Pancreas (tissue), 10 donors: Measurements from ENCODE around the gene NIPA2. TPM values are rescaled to one million over a fixed set of nuclear protein-coding genes. Genes with fewer than 3 reads are reported as not detected.
A peak's percentile ranks its signal among the peaks of the same experiment; 100 is the strongest.

Source experiments
- ATAC-seq, 4 donors: fragments of 200-7000 bp; cut with Tn5 transposase; one replicate each; pipeline versions ENCODE4 v1.8.0 to v1.9.1; 2020; ENCODE audit warnings: mild to moderate bottlenecking in 4 of 4, moderate library complexity in 4 of 4
- DNase-seq, 6 donors: peaks; one replicate each; pipeline ENCODE4 v3.0.0-alpha.2; 2020
- FAIRE-seq: peaks from 2 replicates; lab custom pipeline; 2012; peaks lifted over from hg19 to GRCh38; lab: Jason Lieb, UNC
- H3K27ac ChIP-seq, 4 donors: fragments of 200-600 bp; sonication (generic); 1 replicate in 3 of 4; 2 replicates in 1 of 4; pipeline versions ENCODE4 v1.5.0 to v1.8.0; 2020
- H3K27me3 ChIP-seq, 4 donors: fragments of 200-600 bp; one replicate each; pipeline ENCODE4 v1.8.0; 2021
- H3K36me3 ChIP-seq, 3 donors: fragments of 200-600 bp; sonication (generic) in 1 of 3; one replicate each; pipeline versions ENCODE4 v1.5.0 to v1.8.0; 2020 to 2021
- H3K4me1 ChIP-seq, 3 donors: fragments of 200-600 bp; one replicate each; pipeline ENCODE4 v1.8.0; 2021
- H3K4me3 ChIP-seq, 4 donors: fragments of 200-600 bp; sonication (generic) in 2 of 4; one replicate each; pipeline versions ENCODE4 v1.5.0 to v1.8.0; 2020 to 2021
- H3K9me3 ChIP-seq, 4 donors: fragments of 200-600 bp; one replicate each; pipeline ENCODE4 v1.8.0; 2021
- CTCF ChIP-seq, 4 donors: fragments of 200-600 bp; sonication (generic) in 3 of 4; IDR thresholded peaks; one replicate each; pipeline versions ENCODE4 v1.5.0 to v1.8.0; 2021; ENCODE audit warnings: antibody characterized with exemption in 4 of 4
- WGBS, 2 donors: extraction: QIAGEN DNeasy Blood & Tissue Kit; methylation state at CpG; one replicate each; pipeline ENCODE4 v1.1.7; 2013; 5-methylcytosine and 5-hydroxymethylcytosine counted together
- intact Hi-C, 3 donors: fragments of 100-400 bp; cut with DNase I; formaldehyde crosslinking; loops; one replicate each; pipeline versions ENCODE4 v1.11.1 to v1.14.2; 2022
- polyA plus RNA-seq, 2 donors: library from polyadenylated mRNA; stranded (reverse); fragments of 200-250 nt; gene quantifications; one replicate each; pipeline ENCODE4 v1.2.3, GENCODE V29; 2013
- total RNA-seq, 6 donors: library from RNA; stranded (reverse); fragmentation: NEBNext Ultra II Directional in 4 of 6; extraction: Animal tissue kit (Norgen Biotek cat#: 25700) in 4 of 6; gene quantifications; one replicate each; pipeline versions ENCODE4 v1.2.1 to v1.2.4, GENCODE V29; 2021 to 2023
- donor health status: healthy with polysubstance abuse.
- donor health status: DM: no; HTN: no; CAD: no; lungs with moderate emphysema.
- donor health status: DM: no; HTN: no; CAD: no.
- donor health status: control.
- donor health status: control.
- donor health status: Bipolar disorder and iron deficiency.
- donor health status: DM: yes; HTN: yes; CAD: no.
- donor health status: DM: no; HTN: no; CAD: no.
- donor health status: DM: no; HTN: no; CAD: no.
- donor health status: DM: yes; HTN: yes; CAD: no.

Gene NIPA2
- total and polyA plus RNA-seq, 8 donors = 4.5 to 24.9 (median 16.6) TPM

GRCh38 chr15:22808240-22808639 lies 30.2 kb upstream of the NIPA2 start:
- no peaks in the 10 kb centered on the region for H3K27me3 ChIP-seq
- TF ChIP-seq CTCF (IDR thresholded peaks at IDR 0.05) = no peak
- intact Hi-C loops = no loop called here
- no peaks in the 10 kb centered on the region for H3K9me3 ChIP-seq
- 32 to 40% methylated on average over 4 of the region's 4 CpGs for WGBS, 2 donors
- H3K4me3 ChIP-seq = no peak overlapping the region
- peak in 3 of 6 donors; percentile 55 to 71 (median 66) for DNase-seq
- no peak for FAIRE-seq
- peak; percentile 78 to 95 (median 86) for ATAC-seq
- no peak overlapping the region for H3K27ac ChIP-seq
- H3K36me3 ChIP-seq = no peaks in the 10 kb centered on the region
- H3K4me1 ChIP-seq = peaks cover 6 to 10% (median 7%) of the 10 kb centered on the region in 3 donors

GRCh38 chr15:22808761-22809280 lies 29.6 kb upstream of the NIPA2 start:
- Histone ChIP-seq H3K27ac (no peak overlapping the region), H3K9me3 (no peaks in the 10 kb centered on the region), H3K4me3 (no peak overlapping the region), H3K4me1 (peaks cover 6 to 10% (median 7%) of the 10 kb centered on the region in 3 donors), H3K27me3 (no peaks in the 10 kb centered on the region), H3K36me3 (no peaks in the 10 kb centered on the region)
- no peak for DNase-seq
- WGBS, 2 donors = 82 to 88% methylated on average over 7 of the region's 7 CpGs
- ATAC-seq = peak in 1 of 4 donors; percentile 3
- no peak for TF ChIP-seq CTCF (IDR thresholded peaks at IDR 0.05)
- intact Hi-C loops = no loop called here
- no peak for FAIRE-seq

GRCh38 chr15:22810033-22810852 lies 28.2 kb upstream of the NIPA2 start:
- TF ChIP-seq CTCF (IDR thresholded peaks at IDR 0.05) = no peak

GRCh38 chr15:22810853-22811338 lies 27.6 kb upstream of the NIPA2 start:
- Histone ChIP-seq H3K27ac (no peak overlapping the region), H3K36me3 (no peaks in the 10 kb centered on the region), H3K4me3 (no peak overlapping the region), H3K4me1 (peaks cover 6 to 10% (median 7%) of the 10 kb centered on the region in 3 donors), H3K9me3 (no peaks in the 10 kb centered on the region), H3K27me3 (no peaks in the 10 kb centered on the region)
- WGBS, 2 donors = 90 to 93% methylated on average over 8 of the region's 8 CpGs
- DNase-seq (no peak), ATAC-seq (no peak), FAIRE-seq (no peak)
- no peak for TF ChIP-seq CTCF (IDR thresholded peaks at IDR 0.05)
- intact Hi-C loops = loop anchor here in 1 of 3 donors (2.0 kb wide), 1 partner anchor 26 kb away; no protein-coding TSS in a partner anchor

More at GRCh38 chr15:22810033-22810852, 28.2 kb upstream of the NIPA2 start:
- DNase-seq (no peak), FAIRE-seq (no peak), ATAC-seq (no peak)
- H3K9me3 ChIP-seq = no peaks in the 10 kb centered on the region
- H3K4me1 ChIP-seq = peaks cover 6 to 10% (median 7%) of the 10 kb centered on the region in 3 donors
- H3K36me3 ChIP-seq = no peaks in the 10 kb centered on the region
- H3K27ac ChIP-seq = no peak overlapping the region
- 80 to 85% methylated on average over 10 of the region's 10 CpGs for WGBS, 2 donors
- H3K27me3 ChIP-seq = no peaks in the 10 kb centered on the region
- no peak overlapping the region for H3K4me3 ChIP-seq
- intact Hi-C loops = loop anchor here in 1 of 3 donors (2.0 kb wide), 1 partner anchor 27 kb away; no protein-coding TSS in a partner anchor
